ENCODE data around the gene TBC1D7.
"Not testable (repeated sequence)": the region's sequence is repeated elsewhere in the genome, so short reads cannot be mapped to it uniquely, and the experiment has no call there.

TBC1D7 gene

GRCh38 chr6:13355999-13356785 lies 27.9 kb upstream of the TBC1D7 start:
- DNase-seq: no peak

DNA sequence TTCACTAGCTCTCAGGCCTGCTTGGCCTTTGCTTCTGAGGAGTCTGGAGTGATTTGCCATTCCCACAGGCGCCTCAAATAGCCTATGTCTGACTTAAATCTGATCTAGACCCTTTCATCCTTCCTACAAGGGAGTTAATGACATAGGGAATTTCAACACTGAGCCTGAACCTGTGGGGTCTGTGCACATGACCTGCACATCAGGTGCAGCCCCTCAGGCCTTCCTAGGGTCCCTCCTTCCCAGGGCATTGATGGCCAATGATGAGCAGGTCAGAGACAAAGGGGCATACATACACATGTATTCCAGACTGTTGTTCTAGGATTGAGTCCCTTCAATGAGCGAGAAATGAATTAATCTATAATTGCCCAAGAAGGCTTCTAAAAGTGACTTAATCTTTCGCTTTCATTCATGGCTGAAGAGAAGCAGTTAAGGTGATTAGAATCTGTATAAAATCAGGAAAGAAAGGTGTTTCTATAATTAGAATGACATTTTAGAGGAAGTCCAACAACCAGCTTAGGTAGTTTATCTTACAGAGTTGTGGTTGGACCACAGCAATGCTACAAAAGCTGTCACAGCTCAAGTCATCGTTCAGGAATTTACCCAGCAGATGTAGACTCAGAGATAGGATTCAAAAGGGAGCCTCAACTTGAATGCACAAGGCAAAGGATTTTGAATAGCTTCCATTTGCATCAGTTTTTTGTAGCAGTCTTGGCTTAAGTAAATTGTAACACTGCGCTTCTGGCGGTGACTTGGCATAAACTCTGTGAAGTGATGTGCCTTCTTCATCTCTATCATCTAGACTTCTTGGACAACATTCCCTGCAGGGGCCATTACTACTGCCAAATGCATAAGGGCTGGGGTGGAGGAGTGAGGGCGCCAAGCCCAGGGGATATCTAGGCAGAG lies 27.0 kb upstream of the TBC1D7 start:
- no peak for DNase-seq

DNA sequence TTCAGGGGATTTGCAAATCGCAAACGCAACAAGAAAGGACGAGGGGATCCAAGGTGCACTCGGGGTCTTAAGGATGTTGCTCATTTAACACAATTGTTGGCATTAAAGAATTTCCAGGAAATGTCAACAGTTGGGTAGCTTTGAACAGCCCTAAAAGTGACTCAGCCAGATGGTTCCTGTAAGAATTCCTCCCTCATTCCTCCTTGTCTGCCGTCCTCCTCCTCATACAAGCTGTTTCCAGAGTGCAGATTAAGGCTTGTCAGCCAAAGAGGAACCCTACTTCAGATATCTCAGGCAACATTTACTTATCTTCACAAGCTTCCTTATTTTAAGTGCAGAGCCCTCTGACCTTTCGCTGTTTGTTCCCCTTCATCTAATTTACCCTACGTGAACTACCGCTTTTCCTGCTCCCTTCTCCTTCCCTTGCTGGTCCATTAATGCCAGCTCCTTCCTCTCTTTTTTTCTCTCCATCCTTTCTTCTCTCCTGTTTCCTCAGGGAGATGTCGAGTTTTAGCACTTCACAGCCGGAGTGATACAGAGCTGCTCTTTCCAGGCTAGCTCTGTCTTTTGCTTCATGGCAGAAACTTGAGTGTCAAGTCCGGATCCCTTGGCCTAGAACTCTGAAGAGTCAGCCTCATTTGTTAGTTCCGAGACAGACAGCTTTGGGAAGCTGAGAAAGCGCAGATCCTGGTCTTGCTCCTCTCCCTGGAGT lies 26.1 kb upstream of the TBC1D7 start:
- DNase-seq: no peak

- no peak for DNase-seq
Observed at GRCh38 chr6:13352165-13352564, 23.8 kb upstream of the TBC1D7 start.

- DNase-seq: no peak
Observed at GRCh38 chr6:13351271-13351670, 22.9 kb upstream of the TBC1D7 start.

DNA sequence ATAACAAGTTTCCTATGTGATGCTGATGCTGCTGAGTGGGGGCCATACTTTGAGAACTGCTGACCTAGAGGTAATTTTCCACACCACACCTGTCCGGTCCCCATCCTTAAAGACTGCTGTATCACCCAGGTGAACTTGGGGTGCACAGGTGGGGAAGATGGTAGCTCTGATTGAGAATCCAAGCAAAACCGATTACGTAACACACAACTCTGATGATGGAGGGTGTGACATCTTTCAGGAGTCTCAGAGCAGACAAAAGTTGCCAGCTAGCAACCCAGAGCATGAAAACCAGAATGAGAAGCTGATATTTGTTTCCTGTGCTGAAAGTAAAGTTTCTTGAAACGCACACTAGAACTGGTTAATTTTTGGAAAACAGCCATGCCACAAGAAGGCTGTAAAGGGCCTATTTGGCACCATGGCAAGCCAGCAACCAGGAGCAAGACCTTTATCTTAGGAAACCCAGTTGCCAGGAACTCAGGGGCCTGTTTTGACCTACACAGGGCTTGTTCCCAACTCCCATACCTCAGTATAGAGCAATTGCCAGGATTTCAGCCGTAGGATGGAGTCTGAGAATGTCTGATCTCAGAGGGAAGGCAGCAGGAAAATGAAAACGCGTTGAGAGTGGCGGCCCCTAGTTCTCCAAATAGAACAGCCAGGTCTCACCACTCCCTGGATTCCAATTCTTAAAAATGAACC lies 21.6 kb upstream of the TBC1D7 start:
- DNase-seq: no peak

GRCh38 chr6:13348334-13349113 lies 20.2 kb upstream of the TBC1D7 start:
- no peak for DNase-seq

- DNase-seq: no peak
Observed at GRCh38 chr6:13346245-13346644, 17.9 kb upstream of the TBC1D7 start.

- DNase-seq: no peak
Observed at GRCh38 chr6:13342414-13343019, 14.2 kb upstream of the TBC1D7 start.

DNA sequence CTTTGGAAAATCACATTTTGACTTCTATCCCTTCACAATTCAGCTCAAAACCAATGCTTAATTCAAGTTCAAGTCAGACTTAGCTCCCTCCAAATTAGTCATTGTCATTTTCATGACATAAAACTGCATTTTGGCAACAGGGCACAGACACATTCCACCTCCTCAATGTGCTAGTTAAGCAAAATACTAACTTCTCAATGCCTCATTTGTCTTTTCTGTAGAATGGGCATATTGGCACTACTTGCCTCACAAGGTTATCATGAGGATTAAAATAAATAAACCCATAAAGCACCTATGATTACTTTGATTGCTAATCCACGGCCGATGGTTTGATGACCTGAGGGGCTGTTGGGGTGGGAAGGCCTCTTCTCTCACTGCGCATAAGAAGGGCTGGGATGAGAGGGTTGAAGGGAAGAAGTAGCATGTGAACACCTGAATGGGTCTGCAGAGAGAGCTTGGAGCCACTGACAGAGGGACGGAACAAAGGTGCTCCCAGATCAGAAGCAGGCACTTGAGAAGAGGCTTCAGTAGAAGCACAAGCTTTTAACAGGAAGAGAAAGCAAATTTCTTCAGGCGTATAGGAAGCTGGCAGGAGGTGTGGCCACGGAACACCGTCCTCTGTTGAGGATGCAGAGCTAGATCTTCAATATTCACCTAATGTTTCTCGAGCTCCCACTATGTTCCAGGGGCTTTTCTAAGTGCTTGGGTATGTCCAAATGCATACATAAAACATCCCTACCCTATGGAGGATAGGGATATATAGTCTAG lies 11.7 kb upstream of the TBC1D7 start:
- no peak for DNase-seq

GRCh38 chr6:13338038-13338437 lies 9.7 kb upstream of the TBC1D7 start:
- DNase-seq: no peak

- peak; percentile 42 for DNase-seq
Observed at GRCh38 chr6:13336553-13336952, 8.2 kb upstream of the TBC1D7 start.

GRCh38 chr6:13334953-13335352 lies 6.6 kb upstream of the TBC1D7 start:
- no peak for DNase-seq

DNA sequence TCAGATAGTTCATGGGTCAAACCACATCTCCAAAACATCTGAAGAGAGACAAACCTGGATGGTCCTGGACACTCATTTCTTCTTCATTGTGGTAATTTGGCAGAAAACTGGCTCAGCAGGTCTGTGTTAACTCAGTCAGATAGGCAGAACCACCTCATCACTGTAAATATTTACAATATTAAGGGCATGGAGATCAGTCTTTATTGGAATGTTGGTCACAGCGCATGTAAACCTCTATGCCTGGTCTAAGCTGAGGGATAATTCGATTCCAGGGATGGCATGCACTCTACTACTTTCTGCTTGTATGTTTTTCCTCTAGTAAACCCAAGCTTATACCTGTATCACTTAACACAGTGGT lies 4.0 kb upstream of the TBC1D7 start:
- no peak for DNase-seq

- DNase-seq: no peak
Observed at GRCh38 chr6:13331516-13332348, 3.4 kb upstream of the TBC1D7 start.

DNA sequence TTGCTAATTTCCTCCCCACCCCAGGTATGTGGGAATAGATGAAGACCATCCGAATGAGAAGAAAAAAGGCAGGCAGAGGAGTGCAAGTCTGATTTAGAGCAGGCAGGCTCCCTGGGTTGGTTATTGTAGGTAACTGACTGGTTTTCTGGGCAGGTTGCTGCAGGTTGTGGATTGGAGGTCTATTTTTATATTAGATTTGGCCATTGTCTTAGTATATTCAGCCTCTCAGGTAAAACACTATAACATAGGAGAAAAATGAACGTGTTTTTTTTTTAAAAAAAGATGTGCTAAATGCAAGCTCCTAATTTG lies 492 bp upstream of the TBC1D7 start:
- no peak for DNase-seq

DNA sequence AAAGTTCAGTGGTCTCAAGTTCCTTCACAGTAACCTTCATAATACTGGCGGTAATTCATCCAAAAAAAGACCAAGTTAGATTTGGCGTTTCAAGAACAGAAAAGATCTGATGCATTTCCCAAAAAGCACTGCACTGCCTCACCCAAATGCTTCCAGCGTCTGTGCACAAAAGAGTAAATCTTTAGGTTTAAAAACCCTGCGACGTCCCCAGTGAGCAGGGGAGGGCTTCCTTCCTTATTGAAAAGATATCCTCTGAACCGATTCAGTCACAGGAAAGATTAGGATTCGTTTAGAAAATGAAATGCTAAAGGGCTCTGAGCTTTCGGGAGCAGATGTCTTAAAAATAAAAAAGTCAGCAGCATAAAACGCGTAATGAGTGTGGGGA lies 654 bp downstream of the TBC1D7 start:
- no peak for DNase-seq

- DNase-seq: not testable (repeated sequence)
Observed at GRCh38 chr6:13326031-13326586, 2.2 kb downstream of the TBC1D7 start.

DNA sequence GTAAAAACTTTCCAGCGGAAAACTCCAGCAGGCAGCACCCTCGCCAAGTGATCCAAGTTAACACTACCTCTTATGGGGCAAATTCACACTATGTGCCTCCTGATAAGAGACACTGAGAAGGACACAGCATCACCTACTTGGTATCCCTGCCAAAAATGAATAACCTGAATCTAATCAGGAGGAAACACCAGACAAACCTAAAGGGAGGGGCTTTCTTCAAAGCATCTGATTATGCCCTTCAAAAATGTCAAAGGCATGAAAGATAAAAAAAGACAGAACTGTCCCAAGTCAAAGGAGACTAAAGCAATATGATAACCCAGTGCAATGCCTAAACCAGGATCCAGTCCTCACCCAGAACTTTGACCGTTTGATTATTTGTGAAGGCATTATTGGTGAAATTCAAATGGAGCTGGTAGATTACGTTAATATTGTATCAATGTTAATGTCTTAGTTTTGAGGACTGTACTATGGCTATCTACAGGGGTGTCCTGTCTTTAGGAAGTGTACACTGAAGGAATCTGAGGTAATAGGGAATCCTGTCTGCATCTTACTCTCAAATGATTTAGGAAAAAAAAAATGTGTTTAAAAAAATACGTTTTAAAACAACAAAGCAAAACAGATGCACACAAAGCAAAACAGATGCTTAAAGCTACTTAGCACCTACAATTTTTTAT lies 8.3 kb downstream of the TBC1D7 start:
- DNase-seq: no peak
